GM19397 (cell line): ENCODE measurements around the gene VTI1B.

Source experiments
- ATAC-seq: cut with Tn5 transposase; IDR thresholded peaks from one replicate; pipeline ENCODE4 v1.9.1; 2021; ENCODE audit warnings: mild to moderate bottlenecking, moderate library complexity; ENCODE audit not compliant: unreplicated experiment

VTI1B gene

DNA sequence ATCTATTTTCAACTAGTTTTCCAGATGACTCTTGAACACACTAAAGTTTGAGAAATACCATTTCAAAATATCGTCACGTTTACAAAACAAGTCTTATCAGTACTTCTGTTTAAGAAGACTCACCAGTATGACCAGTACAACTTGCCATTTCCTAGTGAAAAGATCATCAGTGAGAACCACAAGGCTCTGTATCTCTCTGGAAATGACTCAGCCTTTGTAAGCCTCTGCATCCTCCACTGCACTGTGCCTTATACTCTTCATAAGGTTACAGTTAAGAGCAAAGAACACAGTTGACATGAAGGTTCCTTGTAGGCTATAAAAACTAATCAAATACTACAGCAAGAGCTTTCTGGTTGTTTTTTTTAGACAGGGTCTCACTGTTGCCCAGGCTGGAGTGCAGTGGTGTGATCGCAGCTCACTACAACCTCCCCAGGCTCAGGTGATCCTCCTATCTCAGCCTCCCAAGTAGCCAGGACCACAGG lies 5.7 kb upstream of the VTI1B start:
- peak; percentile 73 for ATAC-seq

DNA sequence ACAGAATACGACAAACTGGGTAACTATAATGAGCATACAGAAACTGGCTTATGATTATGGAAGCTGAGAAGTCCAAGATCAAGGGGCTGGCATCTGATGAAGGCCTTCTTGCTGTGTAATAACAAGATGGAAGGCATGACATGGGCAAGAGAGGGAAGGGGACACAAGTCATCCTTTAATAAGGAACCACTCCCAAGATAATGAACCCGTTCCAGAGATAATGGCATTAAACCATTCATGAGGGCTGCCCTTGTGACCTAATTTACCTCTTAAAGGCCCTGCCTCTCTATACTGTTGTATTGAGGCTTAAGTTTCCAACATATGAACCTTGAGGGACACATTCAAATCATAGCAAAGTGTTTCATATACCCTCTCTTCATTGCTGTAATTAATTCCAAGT lies 4.6 kb upstream of the VTI1B start:
- ATAC-seq: no peak

DNA sequence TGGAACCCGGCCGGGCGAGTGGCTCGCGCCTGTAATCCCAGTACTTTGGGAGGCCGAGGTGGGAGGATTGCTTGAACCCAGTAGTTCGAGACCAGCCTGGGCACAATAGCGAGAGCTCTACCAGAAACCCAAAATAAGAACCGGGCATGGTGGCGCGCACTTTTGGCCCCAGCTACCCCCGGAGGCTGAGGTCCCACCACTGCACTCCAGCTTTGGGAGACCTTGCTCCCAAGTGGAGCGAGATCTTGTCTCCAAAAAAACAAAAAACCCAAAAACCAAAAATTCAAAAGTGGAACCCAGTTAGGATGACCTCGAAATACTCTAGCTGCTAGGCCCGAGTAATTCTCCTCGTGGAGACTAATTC lies 769 bp upstream of the VTI1B start:
- no peak for ATAC-seq

DNA sequence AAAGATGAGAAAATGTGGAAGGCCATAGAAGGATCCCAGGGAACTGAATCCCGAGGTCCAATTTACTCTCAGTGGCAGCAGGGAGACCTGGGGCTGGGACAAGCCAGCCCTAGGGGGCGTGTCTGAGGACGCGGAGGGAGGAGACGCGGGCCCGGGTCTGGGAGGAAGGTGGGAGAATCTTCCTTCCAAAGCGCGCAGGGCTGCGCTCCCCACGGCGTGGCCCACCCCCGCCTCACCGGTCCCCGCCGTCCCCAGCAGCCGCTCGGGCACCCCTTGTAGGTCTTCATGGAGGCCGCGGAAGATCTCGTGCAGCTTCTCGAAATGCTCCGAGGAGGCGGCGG lies 323 bp downstream of the VTI1B start:
- ATAC-seq: peak; percentile 30

DNA sequence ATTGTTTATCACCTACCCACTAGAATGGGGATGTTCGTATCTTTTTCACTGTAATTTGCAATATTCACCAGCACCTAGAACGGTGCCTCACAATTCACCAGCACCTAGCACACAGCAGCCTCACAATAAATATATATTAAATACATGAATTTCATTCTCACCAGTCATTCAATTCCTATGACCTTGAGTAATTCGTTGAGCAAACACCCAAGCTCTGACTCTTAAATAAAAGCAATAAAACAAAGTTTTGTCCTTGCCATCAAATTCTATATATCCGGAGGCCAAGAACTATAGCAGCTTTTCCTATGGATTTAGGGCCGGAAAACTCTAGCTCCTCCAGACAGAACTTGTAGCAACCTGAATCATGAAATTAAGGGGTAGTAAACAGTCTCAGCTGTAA lies 981 bp downstream of the VTI1B start:
- no peak for ATAC-seq

DNA sequence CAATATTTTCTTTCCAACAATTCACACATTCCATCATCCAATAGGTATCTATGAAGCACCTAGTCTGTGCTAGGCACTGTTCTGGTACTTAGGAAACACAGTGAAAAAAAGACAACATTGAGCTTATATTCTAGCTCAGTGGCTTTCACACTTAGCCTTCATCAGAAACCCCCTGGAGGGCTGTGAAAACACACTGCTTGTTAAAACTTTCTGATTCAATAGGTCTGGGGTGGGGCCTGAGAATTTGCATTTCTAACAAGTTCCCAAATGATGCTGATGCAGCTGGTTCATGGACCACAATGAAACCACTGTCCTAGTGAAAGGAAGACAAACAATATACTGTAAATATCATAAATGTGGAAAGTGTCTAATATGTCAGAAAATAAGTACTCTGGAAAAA lies 5.9 kb downstream of the VTI1B start:
- ATAC-seq: no peak

DNA sequence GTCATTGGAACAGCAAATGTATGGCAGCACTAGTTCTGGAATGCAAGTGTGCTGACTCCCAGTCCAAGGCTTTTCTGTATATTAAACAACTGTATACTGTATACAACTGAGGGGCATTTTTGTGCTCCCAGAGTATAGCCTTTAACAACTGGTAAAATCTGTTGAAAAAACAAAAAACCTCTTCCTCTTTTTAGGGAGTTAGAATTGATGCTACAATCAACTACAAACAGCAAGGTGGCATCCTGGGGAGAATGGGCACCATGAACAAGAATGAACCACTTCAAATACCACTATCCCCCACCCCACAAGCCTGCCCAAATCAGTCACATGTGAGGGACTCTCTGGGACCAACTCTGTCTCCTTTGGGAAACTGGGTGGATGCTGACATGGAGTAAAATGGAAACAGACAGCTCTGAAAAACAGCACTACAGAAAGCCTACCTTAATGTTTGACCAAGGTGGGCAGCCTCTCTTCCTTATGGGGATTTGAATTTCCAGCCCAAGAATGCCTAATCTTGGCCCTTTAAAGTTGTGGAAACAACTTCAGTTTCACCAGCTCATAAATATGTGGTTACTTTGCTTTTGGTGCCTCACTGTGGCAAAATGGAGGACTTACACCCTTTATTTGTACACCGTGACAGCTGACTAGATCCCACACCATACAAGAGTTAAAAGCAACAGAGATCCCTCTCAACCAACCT lies 7.5 kb downstream of the VTI1B start:
- no peak for ATAC-seq

DNA sequence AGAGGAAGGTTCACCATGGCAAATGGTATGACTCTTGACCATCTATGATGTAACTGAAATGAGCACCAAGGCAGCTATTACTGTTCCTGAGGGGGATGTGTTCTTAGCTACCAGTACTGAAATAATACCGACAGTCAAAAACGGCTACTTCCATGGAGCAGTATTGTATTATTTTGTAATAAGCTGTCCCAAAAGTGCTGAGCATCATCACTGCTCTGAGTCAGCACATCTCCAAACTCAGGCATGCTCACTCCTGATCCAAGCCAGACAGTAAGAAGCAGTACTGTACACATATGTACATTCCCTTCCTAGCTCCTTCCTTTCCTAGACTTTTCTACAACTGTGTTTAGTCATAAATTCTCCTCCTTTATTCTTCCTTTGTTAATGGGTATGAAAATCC lies 8.6 kb downstream of the VTI1B start:
- no peak for ATAC-seq

DNA sequence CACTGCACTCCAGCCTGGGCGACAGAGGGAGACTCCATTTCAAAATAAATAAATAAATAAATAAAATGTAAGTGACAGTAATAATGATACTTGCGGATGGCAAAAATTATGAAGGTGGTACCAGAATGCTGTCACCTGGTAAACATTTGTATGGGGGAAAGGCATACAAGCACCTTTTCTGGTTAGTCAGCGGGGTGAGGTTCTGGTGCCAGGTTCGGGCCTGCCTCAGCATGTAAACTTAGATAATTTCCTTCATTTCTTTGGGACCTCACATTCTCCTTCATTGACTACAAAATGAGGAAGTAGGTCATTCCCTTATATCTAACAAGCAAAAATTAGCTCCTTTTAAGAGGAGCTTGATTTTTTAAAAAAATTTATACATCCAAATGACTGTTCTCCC lies 10.8 kb downstream of the VTI1B start:
- no peak for ATAC-seq

DNA sequence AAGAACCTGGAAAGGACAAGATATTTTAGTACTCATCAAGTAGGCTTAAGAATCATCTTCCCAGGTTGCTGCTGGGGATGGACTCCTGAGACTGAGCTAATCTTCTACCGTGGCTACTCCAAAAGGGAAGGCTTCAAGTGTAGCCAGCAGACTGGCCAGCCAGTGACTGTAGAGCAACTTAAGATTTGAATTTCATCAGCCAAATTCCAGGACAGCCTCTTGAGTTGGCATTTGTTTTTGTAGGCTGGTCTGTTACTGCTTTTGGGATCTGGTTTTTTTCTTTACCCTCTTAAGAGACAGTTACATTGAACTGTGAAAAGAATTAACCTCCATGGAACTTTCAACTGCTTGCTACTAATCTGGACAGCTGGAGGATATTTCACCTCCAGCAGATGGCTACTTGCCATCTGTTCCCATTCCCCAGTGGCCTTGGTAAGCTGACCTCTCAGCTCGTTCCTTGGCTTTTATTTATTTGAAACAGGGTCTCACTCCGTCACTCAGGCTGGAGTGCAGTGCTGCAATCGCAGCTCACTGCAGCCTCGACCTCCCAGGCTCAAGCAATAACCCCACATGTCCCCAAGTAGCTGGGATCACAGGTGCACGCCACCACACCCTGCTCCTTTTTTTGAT lies 20.7 kb downstream of the VTI1B start:
- no peak for ATAC-seq

DNA sequence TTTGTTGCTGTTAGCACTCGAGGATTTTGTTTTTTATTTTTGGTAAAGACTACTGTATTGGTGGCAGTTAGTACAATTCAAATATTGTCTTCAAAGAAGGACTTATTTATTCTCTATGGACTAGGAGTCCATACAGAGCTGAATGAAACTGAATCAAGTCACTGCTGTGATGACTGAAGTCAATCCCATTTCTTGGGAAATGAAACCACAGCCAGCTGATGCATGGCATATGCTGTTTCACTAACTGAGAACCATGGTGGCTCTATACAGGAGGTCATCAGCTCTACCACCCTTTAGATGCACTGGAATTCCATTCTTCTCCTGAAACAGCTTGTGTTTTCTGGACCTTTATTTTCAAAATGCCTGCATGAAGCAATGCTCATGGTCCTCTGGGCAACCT lies 22.2 kb downstream of the VTI1B start:
- ATAC-seq: no peak

DNA sequence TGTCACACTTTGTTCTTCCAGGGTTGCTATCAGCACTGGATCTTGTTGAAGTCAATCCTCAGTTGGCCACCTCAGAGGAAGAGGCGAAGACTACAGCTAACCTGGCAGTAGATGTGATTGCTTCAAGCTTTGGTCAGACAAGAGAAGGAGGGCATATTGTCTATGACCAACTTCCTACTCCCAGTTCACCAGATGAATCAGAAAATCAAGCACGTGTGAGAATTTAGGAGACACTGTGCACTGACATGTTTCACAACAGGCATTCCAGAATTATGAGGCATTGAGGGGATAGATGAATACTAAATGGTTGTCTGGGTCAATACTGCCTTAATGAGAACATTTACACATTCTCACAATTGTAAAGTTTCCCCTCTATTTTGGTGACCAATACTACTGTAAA lies 23.7 kb downstream of the VTI1B start:
- no peak for ATAC-seq

DNA sequence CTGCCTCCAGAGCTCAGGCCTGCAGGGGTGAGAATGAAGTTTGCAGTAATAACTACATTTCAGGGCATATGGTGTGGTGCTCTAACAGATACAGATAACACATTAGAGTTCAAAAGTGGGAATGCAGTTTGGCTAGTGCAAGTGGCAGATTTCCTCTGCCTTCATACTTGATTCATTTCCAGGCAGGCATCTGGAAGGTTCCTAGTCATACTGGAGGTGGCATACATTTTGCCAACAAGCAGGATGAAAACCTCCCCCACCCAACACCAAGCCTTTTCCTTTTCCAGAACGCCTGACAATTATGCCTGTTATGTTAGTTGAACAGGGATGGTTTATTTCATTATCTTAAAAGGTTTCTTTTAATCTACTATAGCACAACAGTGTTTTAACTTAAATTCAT lies 24.3 kb downstream of the VTI1B start:
- ATAC-seq: no peak

DNA sequence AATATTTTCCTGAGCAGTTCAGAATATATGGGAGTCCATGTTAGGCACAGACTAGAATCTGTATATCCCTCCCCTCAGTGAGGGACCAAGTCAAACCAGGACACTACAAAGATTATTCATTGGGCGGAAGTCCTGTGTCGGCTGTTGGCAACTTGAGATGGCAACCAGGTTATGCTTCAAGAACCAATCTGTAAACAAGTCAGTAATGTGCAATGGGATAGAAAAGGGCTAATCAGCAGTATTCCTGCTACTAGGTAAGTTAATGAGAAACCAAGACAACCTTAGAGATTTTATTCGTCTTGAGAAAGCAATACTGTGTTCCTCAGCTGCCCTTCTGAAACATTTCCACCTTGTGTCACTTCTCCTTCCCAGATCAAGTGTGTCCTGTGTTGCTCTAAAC lies 28.3 kb downstream of the VTI1B start:
- ATAC-seq: no peak

DNA sequence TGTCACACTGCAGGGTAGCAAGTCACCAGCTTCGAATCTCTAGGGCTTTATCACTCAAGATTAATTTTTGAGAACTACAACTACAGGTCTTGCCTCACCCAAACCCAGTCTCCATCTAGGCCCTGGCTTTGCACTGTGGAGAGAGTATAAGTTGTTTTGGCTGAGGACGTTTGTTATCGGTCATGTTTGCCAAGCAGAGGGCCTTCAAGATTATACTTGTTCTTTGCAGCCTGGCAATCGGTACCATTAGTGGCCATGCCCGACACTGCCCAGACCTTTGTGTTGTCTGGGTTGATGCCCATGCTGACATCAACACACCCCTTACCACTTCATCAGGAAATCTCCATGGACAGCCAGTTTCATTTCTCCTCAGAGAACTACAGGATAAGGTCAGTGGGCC lies 29.0 kb downstream of the VTI1B start:
- ATAC-seq: no peak

DNA sequence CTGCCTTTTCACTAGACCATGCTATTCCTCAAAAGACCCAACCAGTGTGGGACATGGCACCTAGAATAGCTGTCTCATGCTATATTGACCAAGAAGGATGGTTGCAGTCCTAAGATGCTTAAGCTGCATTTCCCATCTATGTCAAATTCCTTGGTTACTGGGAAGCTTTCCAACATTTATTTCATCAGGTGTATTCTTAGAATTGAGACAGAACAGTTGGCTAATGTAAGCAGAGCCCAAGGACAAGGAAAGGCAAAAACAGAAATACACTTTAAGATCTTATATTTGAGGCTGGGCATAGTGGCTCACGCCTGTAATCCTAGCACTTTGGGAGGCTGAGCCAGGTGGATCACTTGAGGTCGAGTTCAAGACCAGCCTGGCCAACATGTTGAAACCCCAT lies 30.0 kb downstream of the VTI1B start:
- no peak for ATAC-seq

DNA sequence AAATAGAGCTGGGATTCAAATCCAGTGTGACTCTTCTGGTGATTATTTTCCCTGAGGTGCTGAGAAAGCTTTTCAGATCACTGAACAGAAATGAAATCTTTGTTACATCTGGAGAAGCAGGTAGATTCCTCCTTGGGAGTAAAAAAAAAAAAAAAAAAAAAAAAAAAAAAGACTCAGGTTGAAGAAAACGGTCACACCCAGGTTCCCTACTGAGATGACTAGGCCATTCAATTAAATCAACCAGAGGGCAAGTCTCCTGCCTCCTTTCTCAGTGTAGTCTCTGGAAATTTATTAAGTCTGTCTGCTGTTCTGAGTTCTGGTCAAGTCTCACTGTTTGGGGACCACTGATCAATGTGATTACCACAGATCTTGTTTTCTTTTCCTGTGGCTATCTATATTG lies 30.7 kb downstream of the VTI1B start:
- no peak for ATAC-seq

DNA sequence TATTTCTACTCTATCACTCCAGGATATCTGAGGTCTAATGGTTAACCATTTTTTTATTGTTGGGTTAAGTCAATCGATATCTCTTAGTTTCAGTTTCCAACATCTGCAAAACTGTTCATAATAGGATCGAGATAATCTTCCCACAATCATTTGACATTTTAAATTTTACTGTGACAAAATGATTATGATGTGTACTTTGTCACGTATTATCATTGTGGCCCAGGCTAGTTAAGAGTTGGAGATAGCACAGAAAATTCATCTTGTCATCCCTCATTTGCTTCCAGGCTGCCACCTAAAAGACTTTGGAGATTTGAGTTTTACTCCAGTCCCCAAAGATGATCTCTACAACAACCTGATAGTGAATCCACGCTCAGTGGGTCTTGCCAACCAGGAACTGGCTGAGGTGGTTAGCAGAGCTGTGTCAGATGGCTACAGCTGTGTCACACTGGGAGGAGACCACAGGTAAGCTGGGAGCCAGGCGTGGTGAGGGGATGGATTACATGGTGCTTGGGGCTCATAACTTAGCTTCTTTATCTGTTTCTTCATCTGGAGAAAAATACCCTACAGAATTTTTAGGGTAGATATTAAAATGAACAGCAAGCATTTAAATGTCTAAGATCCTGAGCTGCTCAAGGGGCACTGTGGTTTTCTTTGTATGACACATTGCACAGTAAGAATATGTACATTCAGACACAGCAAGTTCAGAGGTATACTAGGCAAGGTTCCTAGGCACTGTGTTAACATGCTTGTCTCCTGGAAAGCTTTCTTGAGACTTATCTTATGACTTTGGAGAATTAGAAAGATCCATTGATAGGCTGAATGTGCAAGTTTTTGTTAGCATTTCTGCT lies 32.3 kb downstream of the VTI1B start:
- no peak for ATAC-seq

DNA sequence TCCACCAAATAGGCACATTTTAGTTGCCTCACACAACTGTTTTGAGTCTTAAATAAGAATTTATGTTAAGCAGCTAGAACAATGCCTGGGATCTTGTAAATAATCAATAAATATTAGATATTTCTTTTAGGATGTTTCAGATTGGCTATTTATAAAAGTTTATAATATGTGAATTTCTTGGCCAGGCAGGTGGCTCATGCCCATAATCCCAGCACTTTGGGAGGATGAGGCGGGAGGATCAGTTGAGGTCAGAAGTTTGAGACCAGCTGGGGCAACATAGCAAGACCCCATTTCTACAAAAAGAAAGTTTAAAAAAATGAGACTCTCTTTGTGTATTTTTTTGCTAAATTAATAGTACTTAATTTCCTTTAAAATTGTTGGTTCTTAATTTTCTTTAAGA lies 33.0 kb downstream of the VTI1B start:
- no peak for ATAC-seq

DNA sequence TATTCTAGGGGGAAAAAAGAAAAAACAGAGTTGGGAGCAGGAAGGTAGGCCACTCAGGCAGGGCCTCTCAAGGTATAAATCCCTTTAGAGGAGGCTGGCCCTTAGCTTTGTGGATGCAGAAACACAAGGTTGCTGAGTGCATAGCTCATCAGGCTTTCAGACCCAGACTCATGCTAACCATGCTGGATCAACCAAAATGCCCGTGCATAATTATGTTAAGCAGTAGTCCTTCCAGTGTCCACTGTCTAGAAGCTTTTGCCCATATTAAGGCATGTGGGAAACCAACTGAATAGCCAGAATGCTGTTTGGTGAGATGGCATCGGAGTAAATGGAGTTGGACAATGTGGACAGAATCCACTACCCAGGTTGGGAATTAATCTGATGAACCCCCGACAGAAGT lies 35.8 kb downstream of the VTI1B start:
- no peak for ATAC-seq

DNA sequence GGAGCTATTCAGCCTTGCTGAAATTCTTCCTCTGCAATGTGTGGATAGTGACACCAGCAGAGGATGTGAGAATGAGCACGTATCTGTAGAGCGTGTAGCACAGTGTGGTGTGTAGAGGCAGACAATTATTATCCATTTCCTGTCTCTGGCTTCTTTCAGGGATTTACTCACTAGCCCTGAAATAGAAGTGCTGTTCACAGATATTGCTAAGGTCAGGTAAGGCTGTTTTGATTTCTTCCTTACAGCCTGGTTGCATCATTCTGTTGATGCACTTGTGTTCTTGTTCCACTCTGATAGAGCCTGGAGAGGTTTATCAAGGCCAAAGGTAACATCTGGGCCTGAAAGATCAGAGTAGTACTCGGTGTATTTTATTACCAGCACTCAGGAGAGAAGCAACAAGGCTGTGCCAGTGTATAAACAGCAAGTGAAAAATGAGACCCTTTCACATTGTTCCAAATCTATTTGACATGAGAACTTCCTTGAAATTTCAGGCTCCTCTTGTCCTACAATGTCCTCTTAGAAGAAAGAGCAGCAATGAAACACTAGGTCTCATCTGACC lies 38.0 kb downstream of the VTI1B start:
- ATAC-seq: no peak
